Pulmonary artery endothelial cell (primary cell): ENCODE data around the gene PSG1. TPM values are rescaled to one million over a fixed set of nuclear protein-coding genes. Genes with fewer than 3 reads are reported as not detected.
"Not testable (repeated sequence)": the region's sequence is repeated elsewhere in the genome, so short reads cannot be mapped to it uniquely, and the experiment has no call there.

Source experiments
- DNase-seq: peaks from one replicate; pipeline ENCODE4 v3.0.0-alpha.2; 2011; ENCODE audit warnings: low read depth, low spot score
- total RNA-seq: library from RNA; depleted of rRNA; stranded (reverse); fragments of >200 nt; gene quantifications from 2 replicates; pipeline ENCODE4 v1.2.3, GENCODE V29; 2014

Gene PSG1
- total RNA-seq, 1 donor from 2014 or later: under 0.01 TPM

- DNase-seq: not testable (repeated sequence)
Measured at GRCh38 chr19:42881279-42881678, 1.8 kb upstream of the PSG1 start.

- DNase-seq: not testable (repeated sequence)
Measured at GRCh38 chr19:42880621-42881020, 1.1 kb upstream of the PSG1 start.

DNA sequence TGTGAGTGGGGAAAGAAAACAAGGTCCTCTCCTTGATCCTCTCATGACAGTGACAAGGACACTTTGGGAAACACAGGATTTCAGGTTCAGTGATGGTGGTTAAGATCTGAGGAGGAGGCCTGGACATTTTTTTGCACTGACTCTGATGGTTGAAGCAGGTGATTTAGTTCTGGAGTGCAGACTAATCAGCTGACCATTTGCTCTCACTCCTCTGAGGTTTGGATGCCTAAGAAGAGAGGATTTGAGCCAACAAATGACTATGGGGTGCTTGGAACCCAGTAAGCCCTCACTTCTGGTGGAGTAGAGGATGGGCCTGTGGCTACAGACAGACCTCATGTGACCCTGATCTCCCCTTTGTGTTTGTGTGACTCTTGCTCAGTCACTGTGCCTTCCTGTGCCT lies 2.9 kb downstream of the PSG1 start:
- DNase-seq: not testable (repeated sequence)

GRCh38 chr19:42875881-42876280 lies 3.6 kb downstream of the PSG1 start:
- DNase-seq: not testable (repeated sequence)

- not testable (repeated sequence) for DNase-seq
Measured at GRCh38 chr19:42874901-42875813, 4.4 kb downstream of the PSG1 start.

- DNase-seq: not testable (repeated sequence)
Measured at GRCh38 chr19:42874136-42874535, 5.4 kb downstream of the PSG1 start.

GRCh38 chr19:42872608-42873007 lies 6.9 kb downstream of the PSG1 start:
- no peak for DNase-seq

GRCh38 chr19:42857544-42857867 lies 22.0 kb downstream of the PSG1 start:
- no peak for DNase-seq

- not testable (repeated sequence) for DNase-seq
Measured at GRCh38 chr19:42856866-42857543, 22.5 kb downstream of the PSG1 start.

GRCh38 chr19:42854745-42855144 lies 24.8 kb downstream of the PSG1 start:
- not testable (repeated sequence) for DNase-seq

DNA sequence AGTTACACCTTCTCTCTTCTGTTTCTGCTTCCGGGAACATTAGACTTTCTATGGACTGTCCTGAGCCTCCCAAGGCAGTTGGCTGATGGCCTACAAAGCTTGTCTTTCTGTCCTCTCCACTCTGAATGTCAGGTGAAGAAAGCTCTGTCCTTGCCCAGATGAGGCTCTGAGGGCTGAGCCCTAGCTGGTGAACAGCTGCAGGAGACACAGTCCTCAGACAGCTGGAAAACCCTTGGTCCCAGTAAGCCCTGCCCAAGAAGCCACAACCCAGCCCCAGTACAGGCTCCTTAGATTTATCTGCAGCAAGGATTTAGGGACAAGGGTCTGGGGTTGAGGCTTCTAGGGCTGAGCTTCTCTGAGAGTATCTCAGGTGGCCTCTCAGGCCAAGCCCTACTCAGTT lies 26.3 kb downstream of the PSG1 start:
- DNase-seq: not testable (repeated sequence)

DNA sequence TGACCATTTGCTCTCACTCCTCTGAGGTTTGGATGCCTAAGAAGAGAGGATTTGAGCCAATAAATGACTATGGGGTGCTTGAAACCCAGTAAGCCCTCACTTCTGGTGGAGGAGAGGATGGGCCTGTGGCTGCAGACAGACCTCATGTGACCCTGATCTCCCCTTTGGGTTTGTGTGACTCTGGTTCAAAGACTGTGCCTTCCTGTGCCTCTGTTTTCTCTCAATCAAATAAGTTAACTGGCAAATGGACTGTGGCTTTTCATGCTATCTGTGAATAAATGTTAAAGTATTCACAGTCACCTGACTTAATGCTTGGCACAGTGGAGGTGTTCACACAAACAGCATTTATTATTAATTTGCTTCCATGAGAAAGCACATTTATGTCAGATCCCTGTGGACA lies 26.7 kb downstream of the PSG1 start:
- not testable (repeated sequence) for DNase-seq

DNA sequence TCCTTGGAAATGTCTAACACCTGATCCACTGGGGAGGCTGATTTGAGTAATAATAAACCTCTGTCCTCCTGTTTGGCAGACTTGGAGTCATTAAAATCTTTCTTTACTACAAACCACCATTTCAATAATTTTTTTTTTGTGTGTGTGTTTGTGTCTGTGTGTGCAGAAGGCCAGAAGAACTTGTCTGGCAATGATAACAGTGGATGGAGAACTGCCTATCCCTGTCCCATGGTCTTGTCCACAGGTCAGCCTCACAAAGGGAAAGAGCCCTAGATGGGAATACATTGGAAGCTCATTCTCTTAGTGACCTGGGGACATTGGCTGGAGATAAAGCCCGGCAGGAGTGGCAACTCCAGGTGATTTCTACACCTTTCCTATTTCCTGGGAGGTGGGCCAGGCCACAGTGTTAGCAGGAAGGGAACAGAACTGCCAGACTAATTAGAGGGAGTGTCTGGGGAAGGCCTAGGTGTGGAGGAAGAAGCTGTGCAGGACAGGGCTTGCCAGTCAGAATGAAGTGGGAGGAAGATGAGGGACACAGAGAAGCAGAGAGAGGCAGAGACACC lies 27.7 kb downstream of the PSG1 start:
- not testable (repeated sequence) for DNase-seq

DNA sequence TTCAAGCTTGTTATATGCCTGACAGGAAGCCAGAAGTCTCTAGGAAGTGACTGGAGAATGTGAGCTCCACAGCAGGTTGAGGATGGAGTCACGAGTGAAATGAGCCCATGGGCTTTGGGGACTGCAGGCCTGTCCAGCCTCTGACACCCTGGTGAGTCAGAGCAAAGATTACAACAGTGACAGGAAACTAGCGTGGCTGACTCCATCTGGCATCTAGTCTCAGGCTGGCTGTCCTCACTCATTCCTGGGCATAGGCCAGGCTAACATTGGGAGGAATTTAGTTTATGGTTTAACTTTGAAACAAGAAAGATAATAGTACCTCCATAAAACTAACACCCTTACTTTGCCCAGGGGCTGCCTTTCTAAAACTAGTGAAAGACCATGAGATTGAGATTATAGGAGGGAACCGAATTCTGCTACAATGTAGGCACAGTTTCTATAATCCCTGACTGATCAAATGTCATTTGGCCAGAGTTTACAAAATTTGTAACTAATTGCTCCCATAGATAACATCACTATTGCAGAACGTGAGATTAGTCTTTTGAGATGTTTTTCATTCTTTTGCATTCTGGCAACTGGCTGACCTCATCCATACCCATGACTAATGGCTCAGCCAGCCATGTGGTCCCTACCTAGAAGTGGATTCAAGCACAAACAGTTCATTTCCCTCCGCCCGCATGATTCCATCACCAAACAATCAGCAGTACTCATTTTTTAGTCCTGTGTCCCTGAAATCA lies 28.4 kb downstream of the PSG1 start:
- DNase-seq: peak; percentile 68

DNA sequence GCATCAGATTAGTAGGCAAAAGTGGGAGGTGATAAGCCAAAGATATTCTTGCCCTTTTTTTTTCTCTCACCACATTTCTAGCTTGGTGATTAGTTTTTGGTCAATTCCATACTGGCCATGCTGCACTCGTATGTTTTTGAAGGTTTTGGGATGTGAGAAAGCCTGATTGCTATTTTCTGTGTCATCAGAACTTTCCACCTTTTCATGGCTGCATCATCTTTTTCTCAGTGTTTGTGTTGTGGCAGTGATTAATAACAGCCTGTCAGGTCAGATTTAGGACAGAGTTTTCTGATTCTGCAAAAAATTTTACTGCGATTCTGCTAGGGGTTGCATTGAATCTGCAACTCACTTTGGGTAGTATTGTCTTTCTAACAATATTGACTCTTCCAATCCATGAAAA lies 32.9 kb downstream of the PSG1 start:
- no peak for DNase-seq

DNA sequence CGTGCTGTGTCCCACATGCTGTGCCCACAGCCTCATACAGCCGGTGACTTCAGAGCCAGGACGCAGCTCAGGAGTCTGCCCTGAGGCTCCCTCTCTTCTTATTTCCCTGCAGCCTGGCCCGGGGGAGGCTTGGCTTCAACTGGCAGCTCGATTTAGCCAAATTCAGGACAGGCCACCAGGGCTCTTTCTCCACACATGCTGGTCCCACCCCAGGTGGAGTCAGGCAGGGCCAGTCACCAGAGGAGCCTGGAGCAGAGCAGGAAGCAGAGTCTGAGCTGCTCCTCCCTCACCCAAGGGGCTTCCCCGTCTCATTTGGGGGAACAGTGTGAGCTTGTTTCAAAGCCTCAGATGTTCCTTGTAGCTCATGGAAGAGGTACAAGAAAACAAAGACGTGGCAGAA lies 35.9 kb downstream of the PSG1 start:
- DNase-seq: not testable (repeated sequence)

DNA sequence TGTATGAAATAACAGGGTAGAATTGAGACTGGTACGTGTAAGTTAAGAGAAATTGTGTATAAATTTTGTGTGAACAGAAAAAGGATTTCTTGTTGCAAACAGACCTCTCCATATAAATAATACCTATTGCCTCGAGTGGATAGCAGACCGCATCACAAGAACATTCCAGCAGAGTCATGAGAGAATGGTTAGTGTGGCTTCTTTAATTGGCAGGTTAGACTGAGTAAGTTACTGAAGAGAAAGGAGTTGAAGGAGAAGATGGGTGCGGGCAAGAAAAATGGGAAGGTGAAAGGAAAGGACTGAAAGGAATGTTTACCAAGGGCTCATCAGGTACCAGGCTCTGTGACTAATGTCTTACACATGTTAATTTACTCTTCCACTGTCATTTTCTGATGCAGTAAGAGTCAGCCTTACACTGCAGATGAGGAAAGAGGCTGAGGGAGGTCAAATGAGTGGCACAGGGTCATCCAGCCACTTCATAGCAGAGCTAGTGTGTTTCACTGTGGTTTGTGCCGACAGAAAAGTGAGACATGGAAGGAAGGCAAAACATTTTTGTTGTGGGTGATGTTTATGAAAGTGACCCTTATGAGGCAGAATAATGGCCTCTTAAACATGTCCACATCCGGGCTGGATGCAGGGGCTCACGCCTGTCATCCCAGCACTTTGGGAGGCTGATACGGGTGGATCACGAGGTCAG lies 46.6 kb downstream of the PSG1 start:
- DNase-seq: not testable (repeated sequence)

GRCh38 chr19:42832023-42832680 lies 47.4 kb downstream of the PSG1 start:
- DNase-seq: not testable (repeated sequence)

GRCh38 chr19:42831221-42832019 lies 48.1 kb downstream of the PSG1 start:
- DNase-seq: no peak
